Activated naive CD8-positive, alpha-beta T cell (primary cell): ENCODE data around the gene ARHGEF40.

Source experiments
- H3K27ac Mint-ChIP-seq: one replicate; pipeline ENCODE4 v1.8.0; 2021; ENCODE audit warnings: mixed read lengths
- H3K27me3 Mint-ChIP-seq: one replicate; pipeline ENCODE4 v1.8.0; 2021; ENCODE audit warnings: mixed read lengths
- H3K36me3 Mint-ChIP-seq: one replicate; pipeline ENCODE4 v1.8.0; 2021; ENCODE audit warnings: mixed read lengths
- H3K4me1 Mint-ChIP-seq: one replicate; pipeline ENCODE4 v1.8.0; 2021; ENCODE audit warnings: low read depth, mixed read lengths
- H3K4me3 Mint-ChIP-seq: one replicate; pipeline ENCODE4 v1.8.0; 2021; ENCODE audit warnings: mild to moderate bottlenecking, mixed read lengths
- H3K9me3 Mint-ChIP-seq: one replicate; pipeline ENCODE4 v1.8.0; 2021; ENCODE audit warnings: low read depth, mixed read lengths

ARHGEF40 gene

GRCh38 chr14:21066882-21067502 is 3.1 kb upstream of the ARHGEF40 start:
- no peak overlapping the region for H3K27ac Mint-ChIP-seq
- H3K27me3 Mint-ChIP-seq, result peaks cover 37% of the 10 kb centered on the region
- H3K9me3 Mint-ChIP-seq, result no peaks in the 10 kb centered on the region

GRCh38 chr14:21068521-21069387 is 1.4 kb upstream of the ARHGEF40 start:
- no peaks in the 10 kb centered on the region for H3K9me3 Mint-ChIP-seq
- H3K36me3 Mint-ChIP-seq, result no peaks in the 10 kb centered on the region
- H3K27ac Mint-ChIP-seq, result no peak overlapping the region
- peaks cover 29% of the 10 kb centered on the region for H3K4me1 Mint-ChIP-seq
- H3K4me3 Mint-ChIP-seq, result peak overlapping the region; percentile 82
- peaks cover 42% of the 10 kb centered on the region for H3K27me3 Mint-ChIP-seq

More at GRCh38 chr14:21066882-21067502, 3.1 kb upstream of the ARHGEF40 start:
- Mint-ChIP-seq H3K36me3 (no peaks in the 10 kb centered on the region), H3K4me1 (peaks cover 24% of the 10 kb centered on the region), H3K4me3 (no peak overlapping the region)

- Mint-ChIP-seq H3K27ac (no peak overlapping the region), H3K27me3 (peaks cover 42% of the 10 kb centered on the region), H3K36me3 (no peaks in the 10 kb centered on the region), H3K9me3 (no peaks in the 10 kb centered on the region), H3K4me1 (peaks cover 29% of the 10 kb centered on the region), H3K4me3 (peak overlapping the region; percentile 82)
These were observed 569 bp upstream of the ARHGEF40 start for GRCh38 chr14:21069388-21070082.

GRCh38 chr14:21070610-21071224 is 613 bp downstream of the ARHGEF40 start:
- H3K9me3 Mint-ChIP-seq, result no peaks in the 10 kb centered on the region
- H3K36me3 Mint-ChIP-seq, result no peaks in the 10 kb centered on the region
- H3K4me3 Mint-ChIP-seq, result peak overlapping the region; percentile 81
- peaks cover 35% of the 10 kb centered on the region for H3K27me3 Mint-ChIP-seq
- H3K27ac Mint-ChIP-seq, result no peak overlapping the region
- H3K4me1 Mint-ChIP-seq, result peaks cover 29% of the 10 kb centered on the region

GRCh38 chr14:21071225-21072030 is 1.3 kb downstream of the ARHGEF40 start:
- H3K27me3 Mint-ChIP-seq, result peaks cover 33% of the 10 kb centered on the region
- H3K4me3 Mint-ChIP-seq, result peak overlapping the region; percentile 81
- peaks cover 29% of the 10 kb centered on the region for H3K4me1 Mint-ChIP-seq
- H3K27ac Mint-ChIP-seq, result no peak overlapping the region
- no peaks in the 10 kb centered on the region for H3K36me3 Mint-ChIP-seq
- no peaks in the 10 kb centered on the region for H3K9me3 Mint-ChIP-seq

- Mint-ChIP-seq H3K27me3 (peaks cover 29% of the 10 kb centered on the region), H3K9me3 (no peaks in the 10 kb centered on the region), H3K27ac (no peak overlapping the region), H3K4me1 (peaks cover 29% of the 10 kb centered on the region), H3K4me3 (peak overlapping the region; percentile 81), H3K36me3 (no peaks in the 10 kb centered on the region)
These were observed 1.9 kb downstream of the ARHGEF40 start for GRCh38 chr14:21072031-21072473.

- H3K27ac Mint-ChIP-seq, result no peak overlapping the region
- peaks cover 23% of the 10 kb centered on the region for H3K27me3 Mint-ChIP-seq
- H3K36me3 Mint-ChIP-seq, result no peaks in the 10 kb centered on the region
- H3K4me3 Mint-ChIP-seq, result peak overlapping the region; percentile 81
- H3K9me3 Mint-ChIP-seq, result no peaks in the 10 kb centered on the region
- peaks cover 29% of the 10 kb centered on the region for H3K4me1 Mint-ChIP-seq
These were observed 2.8 kb downstream of the ARHGEF40 start for GRCh38 chr14:21072781-21073339.

- Mint-ChIP-seq H3K36me3 (no peaks in the 10 kb centered on the region), H3K9me3 (no peaks in the 10 kb centered on the region), H3K27me3 (peaks cover 15% of the 10 kb centered on the region), H3K4me1 (peaks cover 24% of the 10 kb centered on the region), H3K27ac (no peak overlapping the region), H3K4me3 (no peak overlapping the region)
These were observed 3.8 kb downstream of the ARHGEF40 start for GRCh38 chr14:21073921-21074320.

GRCh38 chr14:21074398-21075272 is 4.5 kb downstream of the ARHGEF40 start:
- H3K4me3 Mint-ChIP-seq, result no peak overlapping the region
- H3K36me3 Mint-ChIP-seq, result no peaks in the 10 kb centered on the region
- H3K9me3 Mint-ChIP-seq, result no peaks in the 10 kb centered on the region
- H3K27ac Mint-ChIP-seq, result no peak overlapping the region
- H3K4me1 Mint-ChIP-seq, result peaks cover 18% of the 10 kb centered on the region
- peaks cover 11% of the 10 kb centered on the region for H3K27me3 Mint-ChIP-seq

GRCh38 chr14:21075719-21076437 is 5.8 kb downstream of the ARHGEF40 start:
- peaks cover 11% of the 10 kb centered on the region for H3K27me3 Mint-ChIP-seq
- no peak overlapping the region for H3K27ac Mint-ChIP-seq
- H3K9me3 Mint-ChIP-seq, result no peaks in the 10 kb centered on the region
- H3K4me1 Mint-ChIP-seq, result peaks cover 13% of the 10 kb centered on the region
- H3K4me3 Mint-ChIP-seq, result no peak overlapping the region
- H3K36me3 Mint-ChIP-seq, result no peaks in the 10 kb centered on the region

- Mint-ChIP-seq H3K4me3 (no peak overlapping the region), H3K9me3 (no peaks in the 10 kb centered on the region), H3K27me3 (peaks cover 3% of the 10 kb centered on the region), H3K27ac (no peak overlapping the region), H3K4me1 (no peaks in the 10 kb centered on the region), H3K36me3 (no peaks in the 10 kb centered on the region)
These were observed 7.6 kb downstream of the ARHGEF40 start for GRCh38 chr14:21077672-21078071.

- H3K27me3 Mint-ChIP-seq, result peaks cover 1% of the 10 kb centered on the region
- H3K4me3 Mint-ChIP-seq, result no peak overlapping the region
- no peaks in the 10 kb centered on the region for H3K9me3 Mint-ChIP-seq
- H3K4me1 Mint-ChIP-seq, result no peaks in the 10 kb centered on the region
- no peaks in the 10 kb centered on the region for H3K36me3 Mint-ChIP-seq
- no peak overlapping the region for H3K27ac Mint-ChIP-seq
These were observed 8.2 kb downstream of the ARHGEF40 start for GRCh38 chr14:21078287-21078686.

- no peaks in the 10 kb centered on the region for H3K4me1 Mint-ChIP-seq
- no peaks in the 10 kb centered on the region for H3K27me3 Mint-ChIP-seq
- H3K4me3 Mint-ChIP-seq, result no peak overlapping the region
- H3K27ac Mint-ChIP-seq, result no peak overlapping the region
- no peaks in the 10 kb centered on the region for H3K9me3 Mint-ChIP-seq
- H3K36me3 Mint-ChIP-seq, result no peaks in the 10 kb centered on the region
These were observed 8.6 kb downstream of the ARHGEF40 start for GRCh38 chr14:21078726-21079125.
